C4-2B (cell line): ENCODE data around the gene ATG4D.

ENCODE experiments used
- H3K27ac ChIP-seq: fragments of 450-650 bp; 2 replicates; pipeline ENCODE4 v1.5.1; 2017
- CTCF ChIP-seq: fragments of 450-650 bp; conservative IDR thresholded peaks from 2 replicates; pipeline ENCODE4 v1.5.1; 2017; ENCODE audit warnings: mild to moderate bottlenecking
- ZFX ChIP-seq: fragments of 450-650 bp; IDR thresholded peaks from 2 replicates; pipeline ENCODE4 v1.6.1; 2017

Gene ATG4D

DNA sequence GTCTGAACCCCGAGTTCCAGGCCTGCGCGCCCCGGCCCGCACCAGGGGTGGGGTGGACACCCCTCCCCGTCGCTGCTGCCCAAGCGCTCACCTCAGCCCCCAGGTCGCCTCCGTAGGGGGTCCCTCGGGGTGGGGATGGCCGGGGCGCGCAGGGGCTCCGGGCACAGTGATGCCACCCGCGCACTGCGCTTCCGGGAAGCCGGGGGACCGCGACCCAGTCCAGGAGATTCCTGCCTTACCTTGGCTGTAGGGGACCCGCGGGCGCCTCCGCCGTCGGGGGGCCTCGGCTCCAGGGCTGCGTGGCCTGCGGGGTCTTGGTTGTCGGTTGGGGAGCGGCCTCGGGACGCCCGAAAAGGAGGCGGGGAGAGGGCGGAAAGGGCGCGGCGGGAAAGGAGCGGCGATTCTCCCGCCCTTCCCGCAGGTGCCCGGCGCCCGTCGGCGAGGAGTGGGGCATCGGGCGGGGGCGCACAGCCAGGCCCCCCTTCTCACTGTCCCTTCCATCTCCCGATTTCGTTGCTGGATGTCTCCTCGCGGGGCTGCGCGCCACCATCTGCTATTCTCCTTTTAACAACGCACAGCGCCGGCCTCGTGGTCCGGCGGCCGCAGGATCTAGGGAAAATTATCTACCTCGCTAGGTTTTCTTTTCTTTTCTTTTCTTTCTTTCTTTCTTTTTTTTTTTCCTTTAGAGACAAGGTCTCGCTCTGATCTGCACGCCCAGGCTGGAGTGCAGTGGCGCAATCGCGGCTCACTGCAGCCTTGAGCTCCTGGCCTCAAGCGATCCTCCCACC, 40.5 kb upstream of the ATG4D start, which contains the start of gene KEAP1:
TSS of gene KEAP1 (minus strand) at position 355 of the 788 bp plus-strand sequence. CDS start 3,323 bp downstream, outside the sequence.
- peak within 1 kb of the TSS; percentile 100 for H3K27ac ChIP-seq

GRCh38 chr19:10505583-10506229, 38.0 kb upstream of the ATG4D start:
- H3K27ac ChIP-seq = no peak overlapping the region
- TF ChIP-seq CTCF (peak; percentile 80), ZFX (no peak)

More for the DNA sequence above, 40.5 kb upstream of the ATG4D start, which contains the start of gene KEAP1:
- TF ChIP-seq ZFX (no peak), CTCF (no peak)

DNA sequence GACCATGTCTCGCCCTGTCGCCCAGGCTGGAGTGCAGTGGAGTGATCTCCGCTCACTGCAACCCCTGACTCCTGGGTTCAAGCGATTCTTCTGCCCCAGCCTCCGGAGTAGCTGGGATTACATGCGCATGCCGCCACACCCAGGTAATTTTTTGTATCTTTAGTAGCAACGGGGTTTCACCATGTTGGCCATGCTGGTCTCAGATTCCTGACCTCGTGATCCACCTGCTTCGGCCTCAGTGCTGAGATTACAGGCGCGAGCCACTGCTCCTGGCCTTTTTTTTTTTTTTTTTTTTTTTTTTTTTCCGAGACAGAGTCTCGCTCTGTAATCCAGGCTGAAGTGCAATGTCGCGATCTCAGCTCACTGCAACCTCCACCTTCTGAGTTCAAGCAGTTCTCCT, 35.7 kb upstream of the ATG4D start:
- no peak for TF ChIP-seq CTCF
- H3K27ac ChIP-seq = no peak overlapping the region

DNA sequence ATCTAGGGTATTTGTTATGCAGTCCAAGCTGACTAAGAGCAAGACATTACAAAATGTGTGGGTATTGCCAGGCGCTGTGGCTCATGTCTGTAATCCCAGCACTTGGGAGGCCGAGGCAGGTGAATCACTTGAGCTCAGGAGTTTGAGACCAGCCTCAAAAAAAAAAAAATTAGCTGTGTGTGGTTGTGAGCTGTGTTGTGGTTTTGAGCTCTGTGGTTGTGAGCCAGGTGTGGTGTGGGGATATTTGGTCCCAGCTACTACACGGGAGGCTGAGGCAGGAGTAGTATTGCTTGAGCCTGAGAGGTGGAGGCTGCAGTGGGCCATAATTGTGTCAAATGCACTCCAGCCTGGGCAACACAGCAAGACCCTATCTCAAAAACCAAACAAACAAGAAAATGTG, 35.0 kb upstream of the ATG4D start:
- TF ChIP-seq ZFX (no peak), CTCF (no peak)
- H3K27ac ChIP-seq = no peak overlapping the region

DNA sequence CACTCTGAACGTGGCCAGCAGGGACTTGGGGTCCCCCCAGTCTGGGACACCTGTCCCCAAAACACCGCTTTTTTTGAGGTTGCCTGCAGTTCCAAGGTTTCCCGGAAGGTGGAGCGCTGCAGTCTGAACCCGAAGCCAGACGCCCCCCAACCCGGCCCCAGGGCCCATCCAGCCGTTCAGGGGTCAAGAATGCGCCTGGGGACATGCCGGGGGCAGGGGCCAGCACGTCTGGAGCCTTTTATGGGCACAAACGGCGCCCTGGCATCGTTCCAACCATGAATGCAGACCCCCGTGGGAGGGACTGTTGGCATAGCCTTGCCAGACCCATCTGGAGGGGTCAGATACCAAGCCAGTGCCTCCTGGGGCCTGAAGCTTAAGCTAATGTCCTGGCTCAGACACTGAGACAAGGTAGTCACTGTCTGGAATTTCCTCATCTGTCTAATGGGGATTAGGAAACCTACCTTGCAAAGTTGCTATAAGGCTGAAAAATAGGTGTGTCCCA, 33.4 kb upstream of the ATG4D start:
- TF ChIP-seq ZFX (no peak), CTCF (peak; percentile 73)
- H3K27ac ChIP-seq = peak overlapping the region; percentile 50

GRCh38 chr19:10513223-10513622, 30.5 kb upstream of the ATG4D start:
- no peak overlapping the region for H3K27ac ChIP-seq
- TF ChIP-seq CTCF = no peak
- TF ChIP-seq ZFX = no peak
